GM20431 (cell line): ENCODE results near the gene DIO1.

Experiments
- in situ Hi-C: fragments of 300-500 bp; cut with MseI, MboI; formaldehyde crosslinking; loops from one replicate; pipeline ENCODE4 v1.15.0; 2020; ENCODE audit warnings: low sequenced_read_pairs; ENCODE audit not compliant: unreplicated experiment

Gene DIO1

GRCh38 chr1:53936430-53936829 lies 42.4 kb downstream of the DIO1 start:
- in situ Hi-C loops, result no loop called here

- in situ Hi-C loops, result no loop called here
Measured at GRCh38 chr1:53938136-53938830, 44.3 kb downstream of the DIO1 start.

- in situ Hi-C loops, result no loop called here
Measured at GRCh38 chr1:53942127-53942957, 48.4 kb downstream of the DIO1 start.

GRCh38 chr1:53943090-53943489 lies 49.1 kb downstream of the DIO1 start:
- in situ Hi-C loops, result no loop called here

GRCh38 chr1:53943490-53944043 lies 49.6 kb downstream of the DIO1 start:
- in situ Hi-C loops, result no loop called here

GRCh38 chr1:53944469-53945182 lies 50.6 kb downstream of the DIO1 start:
- in situ Hi-C loops, result no loop called here

- in situ Hi-C loops, result no loop called here
Measured at GRCh38 chr1:53945183-53945432, 51.1 kb downstream of the DIO1 start.

- in situ Hi-C loops, result no loop called here
Measured at GRCh38 chr1:53945433-53946251, 51.7 kb downstream of the DIO1 start, which contains the start of gene IFT25. TSS of gene IFT25 (minus strand) at chr1:53945699. CDS start at chr1:53940082, 5,617 bp downstream.

GRCh38 chr1:53946252-53947171 lies 52.5 kb downstream of the DIO1 start, which contains the start of gene LRRC42:
TSS of gene LRRC42 (plus strand) at chr1:53946350. CDS start at chr1:53952000, 5,650 bp downstream.
- in situ Hi-C loops, result no loop called here

GRCh38 chr1:53947172-53947907 lies 53.4 kb downstream of the DIO1 start:
- in situ Hi-C loops, result no loop called here

- in situ Hi-C loops, result no loop called here
Measured at GRCh38 chr1:53948291-53948690, 54.3 kb downstream of the DIO1 start.

GRCh38 chr1:53949023-53949990 lies 55.3 kb downstream of the DIO1 start:
- in situ Hi-C loops, result no loop called here

- in situ Hi-C loops, result loop anchor here (10.0 kb wide), 1 partner anchor 97 kb away; no protein-coding TSS in a partner anchor
Measured at GRCh38 chr1:53951697-53952096, 57.7 kb downstream of the DIO1 start.

GRCh38 chr1:53954128-53954527 lies 60.1 kb downstream of the DIO1 start:
- in situ Hi-C loops, result loop anchor here (10.0 kb wide), 1 partner anchor 99 kb away; no protein-coding TSS in a partner anchor

- in situ Hi-C loops, result loop anchor here (10.0 kb wide), 1 partner anchor 102 kb away; no protein-coding TSS in a partner anchor
Measured at GRCh38 chr1:53956308-53957168, 62.6 kb downstream of the DIO1 start.
